Neural crest cell (in vitro differentiated cells): ENCODE results near the gene ROBO1. TPM values are rescaled to one million over a fixed set of nuclear protein-coding genes. Genes with fewer than 3 reads are reported as not detected.

Source experiments
- DNase-seq: peaks from one replicate; pipeline ENCODE4 v3.0.0; 2021; ENCODE audit warnings: low read depth, mixed read lengths, low spot score
- H3K27ac Mint-ChIP-seq: one replicate; pipeline ENCODE4 v1.8.0; 2021; ENCODE audit warnings: mild to moderate bottlenecking, mixed read lengths; ENCODE audit not compliant: unreplicated experiment
- H3K27me3 Mint-ChIP-seq: 2 replicates; pipeline ENCODE4 v1.8.0; 2021; ENCODE audit warnings: low read depth, mild to moderate bottlenecking, mixed read lengths
- H3K36me3 Mint-ChIP-seq: 2 replicates; pipeline ENCODE4 v1.8.0; 2021; ENCODE audit warnings: low read depth, mild to moderate bottlenecking, mixed read lengths
- H3K4me1 Mint-ChIP-seq: 2 replicates; pipeline ENCODE4 v1.8.0; 2021; ENCODE audit warnings: mixed read lengths
- H3K4me3 Mint-ChIP-seq: one replicate; pipeline ENCODE4 v1.8.0; 2021; ENCODE audit warnings: mild to moderate bottlenecking, mixed read lengths
- H3K9me3 Mint-ChIP-seq: 2 replicates; pipeline ENCODE4 v1.8.0; 2021; ENCODE audit warnings: mixed read lengths
- CTCF ChIP-seq: fragments of 200-600 bp; sonication (generic); conservative IDR thresholded peaks from 2 replicates; pipeline ENCODE4 v1.5.0; 2021; ENCODE audit warnings: antibody characterized with exemption, mild to moderate bottlenecking
- total RNA-seq: library from RNA; stranded (reverse); gene quantifications from 2 replicates; pipeline ENCODE4 v1.2.1, GENCODE V29; 2021

ROBO1 gene
- total RNA-seq, 1 donor from 2014 or later: 88.7 TPM

DNA sequence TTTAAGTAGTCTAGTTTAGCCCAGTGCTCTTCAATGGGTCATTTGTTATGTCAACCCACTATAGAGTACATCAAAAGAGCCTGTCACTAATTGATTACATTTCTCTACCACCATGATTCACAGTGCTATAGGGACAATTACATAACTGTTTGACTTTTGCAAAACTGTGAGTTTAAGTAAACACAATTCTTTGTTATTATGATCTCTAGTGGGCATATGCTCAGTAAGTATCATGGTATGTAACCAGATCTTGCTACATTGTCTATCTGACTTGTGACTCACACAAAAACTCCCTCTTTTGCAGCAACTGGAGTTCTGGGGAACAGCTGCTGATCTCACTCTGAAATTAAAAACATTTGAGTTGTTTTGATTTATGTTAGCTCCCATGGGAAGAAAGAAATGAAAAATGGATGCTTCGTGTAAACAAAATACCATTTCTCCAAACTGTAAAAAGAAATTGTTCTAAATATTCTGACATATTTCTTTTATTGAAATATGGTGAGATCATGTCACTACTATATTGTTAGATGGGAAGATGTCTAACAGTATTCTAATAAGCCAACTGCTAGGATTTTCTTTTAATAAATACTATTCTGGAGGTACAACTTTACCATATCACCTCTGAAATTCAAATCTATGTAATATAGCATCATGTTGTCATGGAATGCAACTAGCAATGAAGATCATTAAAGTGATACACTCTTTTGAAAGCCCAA, 470.4 kb downstream of the ROBO1 start:
- Mint-ChIP-seq H3K27ac (no peak overlapping the region), H3K4me1 (peaks cover 14% of the 10 kb centered on the region), H3K27me3 (no peaks in the 10 kb centered on the region), H3K36me3 (peaks cover 2% of the 10 kb centered on the region), H3K9me3 (peaks cover 16% of the 10 kb centered on the region), H3K4me3 (peak overlapping the region; percentile 5)
- DNase-seq: no peak
- TF ChIP-seq CTCF: no peak

GRCh38 chr3:79286882-79287281, 480.9 kb downstream of the ROBO1 start:
- no peak overlapping the region for H3K27ac Mint-ChIP-seq
- DNase-seq: no peak
- peaks cover 4% of the 10 kb centered on the region for H3K9me3 Mint-ChIP-seq
- H3K36me3 Mint-ChIP-seq: no peaks in the 10 kb centered on the region
- no peaks in the 10 kb centered on the region for H3K27me3 Mint-ChIP-seq
- H3K4me1 Mint-ChIP-seq: no peaks in the 10 kb centered on the region
- H3K4me3 Mint-ChIP-seq: no peak overlapping the region
- TF ChIP-seq CTCF: no peak

GRCh38 chr3:79285871-79286270, 481.9 kb downstream of the ROBO1 start:
- TF ChIP-seq CTCF: no peak
- no peaks in the 10 kb centered on the region for H3K36me3 Mint-ChIP-seq
- no peaks in the 10 kb centered on the region for H3K4me1 Mint-ChIP-seq
- no peak overlapping the region for H3K4me3 Mint-ChIP-seq
- H3K27ac Mint-ChIP-seq: no peak overlapping the region
- peaks cover 4% of the 10 kb centered on the region for H3K9me3 Mint-ChIP-seq
- no peak for DNase-seq
- H3K27me3 Mint-ChIP-seq: no peaks in the 10 kb centered on the region

- H3K27ac Mint-ChIP-seq: no peak overlapping the region
- H3K9me3 Mint-ChIP-seq: peaks cover 2% of the 10 kb centered on the region
- TF ChIP-seq CTCF: no peak
- no peak for DNase-seq
- H3K4me1 Mint-ChIP-seq: no peaks in the 10 kb centered on the region
- H3K36me3 Mint-ChIP-seq: no peaks in the 10 kb centered on the region
- H3K4me3 Mint-ChIP-seq: no peak overlapping the region
- no peaks in the 10 kb centered on the region for H3K27me3 Mint-ChIP-seq
Observed at GRCh38 chr3:79285380-79285779, 482.4 kb downstream of the ROBO1 start.

GRCh38 chr3:79284781-79285180, 483.0 kb downstream of the ROBO1 start:
- no peak for DNase-seq
- no peaks in the 10 kb centered on the region for H3K9me3 Mint-ChIP-seq
- H3K4me1 Mint-ChIP-seq: no peaks in the 10 kb centered on the region
- no peaks in the 10 kb centered on the region for H3K36me3 Mint-ChIP-seq
- H3K27ac Mint-ChIP-seq: no peak overlapping the region
- TF ChIP-seq CTCF: no peak
- H3K4me3 Mint-ChIP-seq: no peak overlapping the region
- no peaks in the 10 kb centered on the region for H3K27me3 Mint-ChIP-seq
